ENCODE results near the gene FEV. TPM values are rescaled to one million over a fixed set of nuclear protein-coding genes. Genes with fewer than 3 reads are reported as not detected.

Gene FEV
- total RNA-seq, 3 donors from 2014 or later, result 0.63 to 2.7 (median 1.8) TPM

DNA sequence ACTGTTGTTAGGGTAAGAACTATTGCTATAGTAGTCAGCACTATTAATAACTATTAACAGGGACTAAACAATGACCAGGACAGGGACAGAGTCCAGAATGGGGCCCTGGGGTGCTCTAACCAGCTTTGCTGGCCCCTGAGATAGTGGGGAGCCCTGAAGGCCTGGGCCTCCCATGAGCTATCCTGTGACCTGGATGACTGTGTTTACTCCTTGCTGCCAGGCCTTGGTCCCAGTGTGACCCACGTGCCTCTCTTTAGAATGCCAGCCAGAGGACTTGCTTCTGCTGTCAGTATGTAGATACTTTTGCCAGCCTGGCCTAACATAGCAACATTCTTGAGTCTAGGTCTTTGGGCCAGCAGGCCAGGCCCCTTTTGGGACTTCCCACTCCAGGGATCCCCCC, 14.1 kb downstream of the FEV start:
- intact Hi-C loops (cut with DNase I, micrococcal nuclease), result no loop called here
- no peak for ATAC-seq
- Histone ChIP-seq H3K4me3 (no peak overlapping the region), H3K4me1 (ENCODE audit: low read depth) (peaks cover 6% of the 10 kb centered on the region), H3K9me3 (no peaks in the 10 kb centered on the region), H3K36me3 (ENCODE audit: low read depth) (no peaks in the 10 kb centered on the region)
- TF ChIP-seq, protein P1, sequence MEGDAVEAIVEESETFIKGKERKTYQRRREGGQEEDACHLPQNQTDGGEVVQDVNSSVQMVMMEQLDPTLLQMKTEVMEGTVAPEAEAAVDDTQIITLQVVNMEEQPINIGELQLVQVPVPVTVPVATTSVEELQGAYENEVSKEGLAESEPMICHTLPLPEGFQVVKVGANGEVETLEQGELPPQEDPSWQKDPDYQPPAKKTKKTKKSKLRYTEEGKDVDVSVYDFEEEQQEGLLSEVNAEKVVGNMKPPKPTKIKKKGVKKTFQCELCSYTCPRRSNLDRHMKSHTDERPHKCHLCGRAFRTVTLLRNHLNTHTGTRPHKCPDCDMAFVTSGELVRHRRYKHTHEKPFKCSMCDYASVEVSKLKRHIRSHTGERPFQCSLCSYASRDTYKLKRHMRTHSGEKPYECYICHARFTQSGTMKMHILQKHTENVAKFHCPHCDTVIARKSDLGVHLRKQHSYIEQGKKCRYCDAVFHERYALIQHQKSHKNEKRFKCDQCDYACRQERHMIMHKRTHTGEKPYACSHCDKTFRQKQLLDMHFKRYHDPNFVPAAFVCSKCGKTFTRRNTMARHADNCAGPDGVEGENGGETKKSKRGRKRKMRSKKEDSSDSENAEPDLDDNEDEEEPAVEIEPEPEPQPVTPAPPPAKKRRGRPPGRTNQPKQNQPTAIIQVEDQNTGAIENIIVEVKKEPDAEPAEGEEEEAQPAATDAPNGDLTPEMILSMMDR (IDR thresholded peaks at IDR 0.05), result no peak
- no peak for DNase-seq

DNA sequence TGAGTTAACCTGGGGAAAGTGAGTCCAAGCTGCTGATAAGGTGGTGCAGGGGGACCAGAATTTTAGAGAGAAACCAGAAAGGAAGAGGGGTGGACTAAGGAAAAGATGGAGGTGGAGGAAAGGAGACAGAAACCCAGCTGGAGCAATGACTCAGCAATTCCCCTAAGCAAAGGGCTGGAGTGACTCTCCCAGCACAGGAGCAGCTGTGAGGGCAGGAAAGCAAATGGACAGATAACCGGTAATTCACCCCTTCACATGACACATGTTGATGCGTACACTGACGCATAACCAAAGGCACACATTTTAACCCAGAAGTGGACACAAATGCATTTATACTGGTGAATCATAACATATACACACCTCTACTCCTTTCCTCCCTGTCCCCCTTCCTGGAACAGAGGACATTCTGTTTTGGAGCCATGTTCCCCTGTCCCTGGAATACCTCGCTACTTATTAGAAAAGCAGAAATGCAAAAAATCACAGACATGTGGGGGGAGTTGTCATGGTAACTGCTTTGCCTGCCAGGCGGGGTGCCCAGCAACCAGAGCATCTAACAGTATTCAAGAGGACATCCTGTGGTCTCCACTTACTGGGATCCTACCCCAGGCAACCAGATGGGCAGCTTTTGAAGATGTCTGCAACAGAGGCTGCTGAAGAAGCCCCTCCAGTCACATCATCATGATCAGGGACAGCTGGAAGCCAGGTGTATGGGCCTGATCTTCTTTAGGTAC, 20.8 kb downstream of the FEV start:
- Histone ChIP-seq H3K4me3 (no peak overlapping the region), H3K4me1 (ENCODE audit: low read depth) (peaks cover 10% of the 10 kb centered on the region), H3K9me3 (no peaks in the 10 kb centered on the region), H3K36me3 (ENCODE audit: low read depth) (no peaks in the 10 kb centered on the region)
- TF ChIP-seq, protein P1 (IDR thresholded peaks at IDR 0.05), result no peak
- DNase-seq (no peak), ATAC-seq (no peak)
- intact Hi-C loops (cut with DNase I, micrococcal nuclease), result no loop called here

DNA sequence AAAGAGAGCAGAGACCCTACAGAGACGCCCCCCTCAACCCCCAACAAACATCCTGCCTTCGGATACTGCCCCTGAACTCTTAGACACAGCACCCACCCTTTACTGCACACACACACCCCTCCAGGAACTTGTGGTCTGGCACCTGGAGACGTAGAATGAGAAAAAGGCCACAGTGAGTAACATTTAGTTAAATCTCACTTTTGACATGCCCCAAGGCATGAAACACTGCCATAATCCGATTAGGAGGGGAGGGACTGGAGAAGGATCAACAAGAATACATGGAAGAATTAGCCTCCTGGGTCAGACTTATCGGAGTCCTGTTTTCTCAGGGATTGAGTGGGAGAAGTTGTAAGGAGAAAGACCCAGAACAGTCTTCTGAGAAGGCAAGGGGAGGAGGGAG, 21.4 kb downstream of the FEV start:
- Histone ChIP-seq H3K4me3 (no peak overlapping the region), H3K9me3 (no peaks in the 10 kb centered on the region), H3K4me1 (ENCODE audit: low read depth) (peaks cover 10% of the 10 kb centered on the region), H3K36me3 (ENCODE audit: low read depth) (no peaks in the 10 kb centered on the region)
- DNase-seq (no peak), ATAC-seq (no peak)
- TF ChIP-seq, protein P1 (IDR thresholded peaks at IDR 0.05), result no peak
- intact Hi-C loops (cut with DNase I, micrococcal nuclease), result no loop called here

DNA sequence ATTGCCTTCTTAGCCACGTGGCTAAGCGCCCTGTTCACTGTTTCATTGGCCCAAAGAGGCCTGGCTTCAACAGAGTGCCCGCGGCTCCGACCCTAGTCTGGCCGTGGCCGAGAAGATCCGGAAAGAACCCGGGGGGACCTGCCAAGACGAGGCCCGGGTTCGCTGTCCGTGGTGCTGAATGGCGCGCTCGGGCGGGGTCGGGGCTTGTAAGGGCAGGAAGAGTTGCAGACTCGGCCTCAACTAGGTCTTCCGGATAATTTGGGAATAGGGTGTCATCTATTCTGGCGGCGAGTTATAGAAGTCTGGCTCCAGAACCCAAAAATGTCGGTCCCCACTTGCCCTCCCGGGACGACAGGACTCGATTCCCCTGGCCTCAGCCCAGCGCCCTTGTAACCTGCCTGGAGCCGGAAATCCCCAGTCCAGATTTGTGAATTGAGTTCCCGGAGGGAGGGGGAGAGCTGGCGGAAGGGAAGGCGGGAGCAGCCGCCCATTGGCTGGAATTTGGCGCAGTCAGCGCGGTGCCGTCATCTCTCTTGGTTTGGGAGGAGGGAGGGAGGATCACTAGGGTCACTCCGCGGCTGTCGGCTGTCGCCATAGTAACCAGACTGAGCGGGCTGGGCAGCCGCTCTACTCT, 22.0 kb downstream of the FEV start:
- peak in 2 of 3 donors; percentile 73 to 74 for DNase-seq

DNA sequence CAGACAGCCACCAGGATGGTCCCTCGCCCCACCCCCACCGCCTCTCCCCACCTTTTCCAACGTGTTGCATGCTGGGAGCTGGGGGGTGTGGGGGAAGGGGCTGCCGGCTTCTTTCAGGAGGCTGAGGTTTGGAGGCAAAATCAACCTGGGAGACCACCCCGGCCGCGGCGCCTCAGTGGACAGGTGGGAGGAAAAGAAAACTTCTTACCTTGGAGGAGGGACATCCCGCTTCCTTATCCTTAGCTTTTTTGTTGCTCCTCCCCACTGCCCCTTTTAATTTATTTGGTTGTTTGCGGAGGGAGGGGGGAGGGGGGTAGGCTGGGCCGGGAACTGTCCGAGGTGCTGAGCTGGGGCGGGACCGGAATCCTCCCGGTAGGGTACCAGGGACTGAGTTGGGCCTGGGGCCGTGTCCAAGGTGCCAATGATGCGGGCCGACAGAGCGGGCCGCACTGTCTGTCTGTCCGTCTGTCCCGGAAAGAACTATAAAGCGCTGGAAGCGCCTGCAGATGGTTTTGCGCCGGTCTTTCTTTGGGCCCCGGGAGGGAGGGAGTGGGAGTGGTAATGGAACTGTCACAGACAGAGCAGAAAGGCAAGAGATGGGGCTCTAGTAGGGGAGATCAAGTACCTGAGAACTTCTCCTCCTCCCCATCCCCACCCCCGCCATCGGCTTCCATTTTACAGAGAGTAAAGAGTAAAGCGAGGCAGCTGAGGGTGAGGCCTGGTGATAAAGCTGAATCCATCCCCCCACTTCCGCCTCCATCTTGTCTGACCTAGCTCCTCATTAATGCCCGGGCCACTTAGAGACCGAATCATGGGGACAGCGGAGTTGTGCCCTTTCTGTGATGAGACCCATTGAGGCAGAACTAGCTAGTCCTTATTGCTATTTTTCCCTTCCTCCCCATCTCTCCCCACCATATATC, 23.1 kb downstream of the FEV start:
- intact Hi-C loops (cut with DNase I, micrococcal nuclease), result no loop called here
- H3K36me3 ChIP-seq (ENCODE audit: low read depth), result no peaks in the 10 kb centered on the region
- ATAC-seq (no peak), DNase-seq (no peak)
- no peaks in the 10 kb centered on the region for H3K9me3 ChIP-seq
- H3K4me3 ChIP-seq, result no peak overlapping the region
- peaks cover 10% of the 10 kb centered on the region for H3K4me1 ChIP-seq (ENCODE audit: low read depth)
- TF ChIP-seq, protein P1 (IDR thresholded peaks at IDR 0.05), result no peak

More for the DNA sequence above, 22.0 kb downstream of the FEV start:
- Histone ChIP-seq H3K36me3 (ENCODE audit: low read depth) (no peaks in the 10 kb centered on the region), H3K4me3 (no peak overlapping the region), H3K4me1 (ENCODE audit: low read depth) (peaks cover 10% of the 10 kb centered on the region), H3K9me3 (no peaks in the 10 kb centered on the region)
- peak; percentile 45 for ATAC-seq
- TF ChIP-seq, protein P1 (IDR thresholded peaks at IDR 0.05), result no peak
- intact Hi-C loops (cut with DNase I, micrococcal nuclease), result no loop called here
